HG03432 (cell line): ENCODE results near the gene CCDC32.
A peak's percentile ranks its signal among the peaks of the same experiment; 100 is the strongest.

Experiments
- ATAC-seq: cut with Tn5 transposase; IDR thresholded peaks from one replicate; pipeline ENCODE4 v1.9.1; 2021; ENCODE audit warnings: mild to moderate bottlenecking, moderate library complexity; ENCODE audit not compliant: unreplicated experiment

CCDC32 gene

GRCh38 chr15:40513609-40514008, 51.2 kb downstream of the CCDC32 start:
- ATAC-seq = no peak

- no peak for ATAC-seq
Measured at GRCh38 chr15:40512440-40512839, 52.4 kb downstream of the CCDC32 start.

- ATAC-seq = peak; percentile 61
Measured at GRCh38 chr15:40511472-40512133, 53.2 kb downstream of the CCDC32 start.

GRCh38 chr15:40511093-40511471, 53.8 kb downstream of the CCDC32 start:
- ATAC-seq = peak; percentile 54

- no peak for ATAC-seq
Measured at GRCh38 chr15:40510201-40510600, 54.6 kb downstream of the CCDC32 start.

GRCh38 chr15:40508216-40508615, 56.6 kb downstream of the CCDC32 start:
- ATAC-seq = no peak

- peak; percentile 50 for ATAC-seq
Measured at GRCh38 chr15:40506964-40507571, 57.8 kb downstream of the CCDC32 start.
